IMR-90 (cell line): Measurements from ENCODE around the gene CDC42EP3. TPM values are rescaled to one million over a fixed set of nuclear protein-coding genes. Genes with fewer than 3 reads are reported as not detected.

Experiments
- ATAC-seq: fragments of 200-7000 bp; cut with Tn5 transposase; 2 replicates; pipeline ENCODE4 v1.9.1; 2020; ENCODE audit warnings: low read depth, mild to moderate bottlenecking, moderate library complexity
- BruUV-seq: library from RNA; stranded (reverse); fragments of 400-500 nt; replicated peaks from 2 replicates; lab custom pipeline; 2021; lab: Mats Ljungman, UMichigan
- CTCF ChIA-PET: fragments of 300-600 bp; formaldehyde crosslinking; extraction: SDS; loops from one replicate; lab custom pipeline; 2021; ENCODE audit warnings: antibody characterized with exemption; lab: Yijun Ruan, JAX
- POLR2A ChIA-PET: fragments of 300-600 bp; sonication (Branson Sonifier 250); formaldehyde crosslinking; loops from one replicate; lab custom pipeline; 2022; ENCODE audit warnings: antibody characterized with exemption; ENCODE audit not compliant: unreplicated experiment; lab: Charles Lee
- DNase-seq: peaks from one replicate; pipeline ENCODE4 v3.0.0; 2013
- H2AFZ ChIP-seq: replicated peaks from 2 replicates; pipeline ENCODE3; 2013; ENCODE audit warnings: low read length, mild to moderate bottlenecking; ENCODE audit not compliant: poor library complexity
- H2AK5ac ChIP-seq: 2 replicates; pipeline ENCODE4 v1.6.1; 2013; ENCODE audit warnings: low read depth, low read length, inconsistent platforms
- H2AK9ac ChIP-seq: replicated peaks from 2 replicates; pipeline ENCODE3; 2013; ENCODE audit warnings: mild to moderate bottlenecking, low read depth, low read length, moderate library complexity; ENCODE audit not compliant: poor library complexity
- H2BK120ac ChIP-seq: 2 replicates; pipeline ENCODE4 v1.6.1; 2013; ENCODE audit warnings: low read depth, low read length, inconsistent platforms
- H2BK15ac ChIP-seq: 3 replicates; pipeline ENCODE4 v1.6.1; 2013; ENCODE audit warnings: low read depth, low read length, inconsistent platforms
- H2BK20ac ChIP-seq: 2 replicates; pipeline ENCODE4 v1.6.1; 2013; ENCODE audit warnings: low read depth, mild to moderate bottlenecking, inconsistent platforms, low read length, moderate library complexity
- H2BK5ac ChIP-seq: 2 replicates; pipeline ENCODE4 v1.6.1; 2013; ENCODE audit warnings: mild to moderate bottlenecking, low read depth, low read length, inconsistent platforms; ENCODE audit not compliant: poor library complexity, severe bottlenecking
- H3K14ac ChIP-seq: replicated peaks from 2 replicates; pipeline ENCODE4 v1.6.1; 2013; ENCODE audit warnings: low read depth, low read length, inconsistent platforms
- H3K18ac ChIP-seq: 2 replicates; pipeline ENCODE4 v1.6.1; 2013; ENCODE audit warnings: low read depth, low read length, control low read depth
- H3K23ac ChIP-seq: 2 replicates; pipeline ENCODE4 v1.6.1; 2013; ENCODE audit warnings: low read depth, low read length, inconsistent platforms
- H3K27ac ChIP-seq: 2 replicates; pipeline ENCODE4 v1.5.1; 2013; ENCODE audit warnings: mild to moderate bottlenecking, control low read depth, low read length; ENCODE audit not compliant: insufficient read depth
- H3K27me3 ChIP-seq: 2 replicates; pipeline ENCODE4 v1.6.1; 2013; ENCODE audit warnings: low read length; ENCODE audit not compliant: control insufficient read depth, insufficient read depth
- H3K36me3 ChIP-seq: 2 replicates; pipeline ENCODE4 v1.6.1; 2013; ENCODE audit warnings: low read length, mixed read lengths; ENCODE audit not compliant: control insufficient read depth, insufficient read depth
- H3K4ac ChIP-seq: 2 replicates; pipeline ENCODE4 v1.6.1; 2013; ENCODE audit warnings: low read depth, low read length, inconsistent platforms
- H3K4me1 ChIP-seq: 2 replicates; pipeline ENCODE4 v1.6.1; 2013; ENCODE audit warnings: low read length, mixed read lengths; ENCODE audit not compliant: control insufficient read depth, insufficient read depth
- H3K4me2 ChIP-seq: 2 replicates; pipeline ENCODE4 v1.6.1; 2013; ENCODE audit warnings: low read depth, mild to moderate bottlenecking, control low read depth, low read length, moderate library complexity
- H3K4me3 ChIP-seq: 2 replicates; pipeline ENCODE4 v1.5.1; 2013; ENCODE audit warnings: low read depth, mild to moderate bottlenecking, control low read depth, low read length, moderate library complexity; ENCODE audit not compliant: insufficient read depth
- H3K56ac ChIP-seq: 2 replicates; pipeline ENCODE4 v1.6.1; 2013; ENCODE audit warnings: low read length, inconsistent platforms; ENCODE audit not compliant: insufficient read depth; ENCODE audit errors: extremely low read depth
- H3K79me1 ChIP-seq, 2 experiments: 2 replicates each; pipeline ENCODE4 v1.6.1; 2013; ENCODE audit warnings: low read length in 2 of 2, inconsistent platforms in 1 of 2, low read depth in 1 of 2
- H3K9ac ChIP-seq: 2 replicates; pipeline ENCODE4 v1.6.1; 2013; ENCODE audit warnings: low read depth, low read length, control low read depth
- H3K9me1 ChIP-seq: 2 replicates; pipeline ENCODE4 v1.6.1; 2013; ENCODE audit warnings: low read length, inconsistent platforms; ENCODE audit not compliant: insufficient read depth
- H3K9me3 ChIP-seq: 2 replicates; pipeline ENCODE4 v1.6.1; 2013; ENCODE audit warnings: low read length; ENCODE audit not compliant: control insufficient read depth, insufficient read depth
- H4K20me1 ChIP-seq: 2 replicates; pipeline ENCODE4 v1.6.1; 2013; ENCODE audit warnings: low read length, inconsistent platforms; ENCODE audit not compliant: insufficient read depth
- H4K5ac ChIP-seq: 2 replicates; pipeline ENCODE4 v1.6.1; 2013; ENCODE audit warnings: mild to moderate bottlenecking, low read depth, low read length, control low read depth
- H4K8ac ChIP-seq, 2 experiments: 2 replicates each; pipeline ENCODE4 v1.6.1; 2013; ENCODE audit warnings: low read depth in 2 of 2, low read length in 2 of 2, control low read depth in 1 of 2, inconsistent platforms in 1 of 2
- H4K91ac ChIP-seq: 2 replicates; pipeline ENCODE4 v1.6.1; 2013; ENCODE audit warnings: low read depth, low read length, inconsistent platforms; ENCODE audit not compliant: insufficient read depth
- CEBPB ChIP-seq: IDR thresholded peaks from 2 replicates; pipeline ENCODE4 v1.6.1; 2012; ENCODE audit warnings: low read depth, low read length, improper control_type of control experiment
- RCOR1 ChIP-seq: IDR thresholded peaks from 2 replicates; pipeline ENCODE4 v1.6.1; 2012; ENCODE audit warnings: mild to moderate bottlenecking, low read length, improper control_type of control experiment; ENCODE audit not compliant: insufficient replicate concordance
- SMC3 ChIP-seq: fragments of 150-350 bp; IDR thresholded peaks from 2 replicates; pipeline ENCODE4 v1.6.1; 2016; ENCODE audit warnings: low read depth, mild to moderate bottlenecking, antibody characterized with exemption, low read length, moderate library complexity
- WGBS, 2 experiments: methylation state at CpG; one replicate each; pipeline versions ENCODE4 v1.1.5 to v1.1.7; 2013; ENCODE audit warnings: missing lambda C conversion rate in 2 of 2; ENCODE audit not compliant: insufficient read length in 1 of 2; ENCODE audit errors: extremely low coverage in 2 of 2; 5-methylcytosine and 5-hydroxymethylcytosine counted together
- dilution Hi-C: fragments of 300-500 bp; cut with HindIII; formaldehyde crosslinking; loops from one replicate; pipeline ENCODE4 v1.14.3; 2018; ENCODE audit warnings: low sequenced_read_pairs; ENCODE audit not compliant: unreplicated experiment
- in situ Hi-C: fragments of 300-500 bp; cut with MboI; formaldehyde crosslinking; loops from 3 replicates; pipeline ENCODE4 v1.14.3; 2019; ENCODE audit warnings: low sequenced_read_pairs, inconsistent platforms, mixed read lengths
- intact Hi-C: fragments of 100-400 bp; cut with micrococcal nuclease; formaldehyde crosslinking; loops from 2 replicates; pipeline ENCODE4 v1.10.0; 2022
- polyA plus RNA-seq, 3 experiments: library from polyadenylated mRNA; depleted of rRNA; stranded (reverse); fragments of >200 nt; gene quantifications; 2 replicates each; pipeline ENCODE4 v1.2.3, GENCODE V29; 2012; ENCODE audit warnings: low replicate concordance in 1 of 3
- total RNA-seq: library from RNA; depleted of rRNA; stranded (reverse); fragments of >200 nt; gene quantifications from 2 replicates; pipeline ENCODE4 v1.2.3, GENCODE V29; 2012

The CDC42EP3 gene
- total and polyA plus RNA-seq, 2 of the 4 experiments (the other 2 are of a cell fraction): 167 to 193 TPM

- Histone ChIP-seq H4K20me1 (no peaks in the 10 kb centered on the region), H3K27me3 (no peaks in the 10 kb centered on the region), H3K79me1 (no peaks in the 10 kb centered on the region), H2AK5ac (no peak overlapping the region), H2BK5ac (no peak overlapping the region), H4K8ac (no peak overlapping the region), H2AFZ (no peak overlapping the region), H3K4ac (no peak overlapping the region), H4K91ac (no peak overlapping the region), H3K9me3 (no peaks in the 10 kb centered on the region), H3K18ac (no peak overlapping the region), H3K4me2 (no peak overlapping the region), H3K14ac (no peak overlapping the region), H2BK15ac (no peak overlapping the region), H3K4me3 (no peak overlapping the region), H3K9ac (no peak overlapping the region), H3K27ac (no peak overlapping the region), H3K4me1 (peaks cover 5% of the 10 kb centered on the region), H2AK9ac (no peak overlapping the region), H2BK120ac (no peak overlapping the region), H3K9me1 (0 out of 2 replicates have a peak, but pooled peaks cover 2% of the 10 kb centered on the region), H3K56ac (no peak overlapping the region), H2BK20ac (no peak overlapping the region), H4K5ac (no peak overlapping the region), H3K36me3 (no peaks in the 10 kb centered on the region), H3K23ac (no peak overlapping the region)
- WGBS, 2 experiments: no CpG with 5 or more reads among the region's 3 CpGs
- no peak for DNase-seq
- ATAC-seq: no peak
- no TSS peak for BruUV-seq
- ChIA-PET POLR2A (no interaction called here), CTCF (no interaction called here)
- intact Hi-C loops (no loop called here), in situ Hi-C loops (no loop called here), dilution Hi-C loops (no loop called here)
- no peak for TF ChIP-seq CEBPB
- TF ChIP-seq RCOR1: no peak
- no peak for TF ChIP-seq SMC3
These were observed 77.7 kb downstream of the CDC42EP3 start for GRCh38 chr2:37593694-37594093.
